AG04449 (cell line): Measurements from ENCODE around the gene BAIAP2L1.

Experiments used
- CTCF ChIA-PET: fragments of 350-600 bp; formaldehyde crosslinking; extraction: SDS; loops from one replicate; lab custom pipeline; 2021; ENCODE audit warnings: antibody characterized with exemption; lab: Yijun Ruan, JAX
- POLR2A ChIA-PET: fragments of 400-600, 350-600 bp; formaldehyde crosslinking; extraction: SDS; loops from one replicate; lab custom pipeline; 2020; ENCODE audit warnings: antibody characterized with exemption, inconsistent platforms; lab: Yijun Ruan, JAX
- DNase-seq: peaks from one replicate; pipeline ENCODE4 v3.0.0-alpha.2; 2010; ENCODE audit warnings: low read depth, low spot score
- H3K4me3 ChIP-seq: 2 replicates; pipeline ENCODE4 v1.5.1; 2011; ENCODE audit warnings: low read depth, mild to moderate bottlenecking, control low read depth, low read length
- TF ChIP-seq, protein P1 (sequence below): IDR thresholded peaks from one replicate; pipeline ENCODE4 v1.5.1; 2011; ENCODE audit warnings: mild to moderate bottlenecking, moderate library complexity, low read length, control low read depth, inconsistent platforms; ENCODE audit not compliant: insufficient read depth; ENCODE audit errors: missing control alignments

The BAIAP2L1 gene

GRCh38 chr7:98303906-98304305 is 97.0 kb downstream of the BAIAP2L1 start:
- H3K4me3 ChIP-seq: no peak overlapping the region
- POLR2A ChIA-PET: no interaction called here
- CTCF ChIA-PET: no interaction called here
- DNase-seq: no peak
- TF ChIP-seq, protein P1, sequence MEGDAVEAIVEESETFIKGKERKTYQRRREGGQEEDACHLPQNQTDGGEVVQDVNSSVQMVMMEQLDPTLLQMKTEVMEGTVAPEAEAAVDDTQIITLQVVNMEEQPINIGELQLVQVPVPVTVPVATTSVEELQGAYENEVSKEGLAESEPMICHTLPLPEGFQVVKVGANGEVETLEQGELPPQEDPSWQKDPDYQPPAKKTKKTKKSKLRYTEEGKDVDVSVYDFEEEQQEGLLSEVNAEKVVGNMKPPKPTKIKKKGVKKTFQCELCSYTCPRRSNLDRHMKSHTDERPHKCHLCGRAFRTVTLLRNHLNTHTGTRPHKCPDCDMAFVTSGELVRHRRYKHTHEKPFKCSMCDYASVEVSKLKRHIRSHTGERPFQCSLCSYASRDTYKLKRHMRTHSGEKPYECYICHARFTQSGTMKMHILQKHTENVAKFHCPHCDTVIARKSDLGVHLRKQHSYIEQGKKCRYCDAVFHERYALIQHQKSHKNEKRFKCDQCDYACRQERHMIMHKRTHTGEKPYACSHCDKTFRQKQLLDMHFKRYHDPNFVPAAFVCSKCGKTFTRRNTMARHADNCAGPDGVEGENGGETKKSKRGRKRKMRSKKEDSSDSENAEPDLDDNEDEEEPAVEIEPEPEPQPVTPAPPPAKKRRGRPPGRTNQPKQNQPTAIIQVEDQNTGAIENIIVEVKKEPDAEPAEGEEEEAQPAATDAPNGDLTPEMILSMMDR: no peak

- no peak overlapping the region for H3K4me3 ChIP-seq
- ChIA-PET POLR2A (no interaction called here), CTCF (interaction anchor here (2.1 kb wide), 1 partner anchor 98 kb away, joined by 13 read pairs; the partner anchor contains the start of gene BAIAP2L1)
- no peak for DNase-seq
- TF ChIP-seq, protein P1: no peak
These were observed 97.6 kb downstream of the BAIAP2L1 start for GRCh38 chr7:98303176-98303865.

DNA sequence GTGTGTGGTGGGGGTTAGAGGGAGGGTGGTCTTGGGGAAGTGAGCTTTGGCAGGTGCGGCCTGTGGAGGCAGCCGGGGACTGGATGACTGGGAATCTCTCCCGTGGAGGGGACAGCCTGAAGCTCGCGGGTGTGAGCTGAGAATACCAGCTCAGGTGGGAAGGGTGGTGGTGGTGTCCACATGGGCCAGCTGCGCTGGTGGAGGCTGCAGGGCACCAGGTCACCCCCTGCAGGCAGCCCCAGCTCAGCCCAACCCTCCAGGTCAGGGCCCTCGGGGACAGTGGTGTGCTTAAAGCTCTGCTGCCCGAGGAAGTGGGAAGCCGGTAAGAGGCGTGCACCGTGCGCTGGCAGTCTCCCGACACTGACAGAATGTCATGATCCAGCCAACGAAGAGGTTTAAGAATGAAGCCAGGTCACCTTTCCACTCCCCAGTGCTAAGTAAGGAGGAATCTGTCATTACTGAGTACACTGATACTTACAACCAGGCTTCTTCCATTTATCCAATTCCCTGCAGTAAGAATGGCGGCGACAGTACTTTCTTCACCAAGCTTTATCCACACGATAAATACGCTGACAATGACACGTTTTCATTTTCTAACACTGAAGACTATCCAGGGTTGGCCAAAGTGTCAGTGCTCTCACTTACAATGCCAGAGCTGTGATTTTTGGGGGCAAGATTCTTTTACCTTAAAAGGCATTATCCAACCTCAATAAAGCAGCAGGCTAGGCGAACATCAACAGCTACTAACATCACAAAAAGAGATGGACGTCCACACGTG is 99.0 kb downstream of the BAIAP2L1 start:
- POLR2A ChIA-PET: no interaction called here
- no peak for DNase-seq
- TF ChIP-seq, protein P1: no peak
- H3K4me3 ChIP-seq: no peak overlapping the region
- CTCF ChIA-PET: interaction anchor here (1.1 to 2.1 kb wide), 3 partner anchors 9 to 531 kb away, joined by 3 to 13 read pairs (median 6); partner anchors contain the start of gene BAIAP2L1

DNA sequence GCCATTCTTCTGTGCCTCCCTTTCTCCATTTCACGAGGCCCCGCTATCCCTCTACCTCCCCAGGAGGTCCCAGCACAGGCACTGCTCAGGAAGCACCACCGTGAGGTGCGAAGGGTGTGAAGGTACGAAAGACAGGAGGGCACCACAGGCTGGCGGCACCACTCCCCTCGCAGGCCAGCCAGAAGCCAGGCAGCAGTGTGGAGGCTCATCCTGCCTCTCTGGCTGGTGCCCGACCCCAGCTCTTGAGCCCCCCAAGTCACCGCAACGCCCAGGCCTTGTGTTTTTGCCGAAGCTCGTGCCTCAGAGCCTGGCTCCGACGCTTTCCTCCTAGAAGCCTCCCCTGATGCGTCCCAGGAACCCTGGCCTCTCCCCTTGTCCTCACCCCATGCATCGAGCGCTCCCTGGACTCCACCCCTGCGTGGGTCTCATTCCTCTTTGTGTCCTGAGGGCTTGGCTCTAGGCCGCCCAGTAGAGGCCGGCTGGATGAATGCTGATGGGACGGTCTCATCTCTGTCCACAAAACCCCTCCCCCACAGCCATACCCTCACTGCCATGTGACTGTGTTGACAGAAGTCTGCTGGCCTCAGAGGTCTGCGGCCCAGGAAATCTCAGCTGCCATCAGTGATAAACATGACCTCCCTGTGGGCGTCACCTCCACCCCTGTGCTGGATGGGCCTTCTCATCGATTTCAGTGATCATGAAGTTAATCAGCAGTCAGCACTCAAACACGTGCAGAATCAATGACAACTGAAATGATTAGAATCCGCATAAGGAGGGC is 100.1 kb downstream of the BAIAP2L1 start:
- CTCF ChIA-PET: interaction anchor here (1.6 to 2.1 kb wide), 2 partner anchors 8 to 101 kb away, joined by 6 to 13 read pairs; partner anchors contain the start of gene BAIAP2L1
- POLR2A ChIA-PET: no interaction called here
- no peak for DNase-seq
- no peak overlapping the region for H3K4me3 ChIP-seq
- TF ChIP-seq, protein P1: no peak

- ChIA-PET CTCF (interaction anchor here (1.0 to 3.5 kb wide), 3 partner anchors 10 to 544 kb away, joined by 3 to 17 read pairs (median 7); partner anchors contain the start of gene BAIAP2L1), POLR2A (interaction anchor here (1.1 kb wide), 1 partner anchor 103 kb away, joined by 3 read pairs; the partner anchor contains the start of gene BAIAP2L1)
- TF ChIP-seq, protein P1: no peak
- DNase-seq: no peak
- no peak overlapping the region for H3K4me3 ChIP-seq
These were observed 103.1 kb downstream of the BAIAP2L1 start for GRCh38 chr7:98297626-98298286.
